Hypothalamus (tissue), 51 donors: ENCODE results near the gene GLT8D2.

Experiments used
- DNase-seq, 51 donors: peaks; one replicate each; lab custom pipeline; 2025; lab: John Stamatoyannopoulos, UW

The GLT8D2 gene

GRCh38 chr12:104006929-104007328, 43.1 kb downstream of the GLT8D2 start:
- DNase-seq = no peak

GRCh38 chr12:104003596-104003995, 46.4 kb downstream of the GLT8D2 start:
- DNase-seq = no peak

- DNase-seq = no peak
Observed at GRCh38 chr12:104002686-104003085, 47.3 kb downstream of the GLT8D2 start.

GRCh38 chr12:104000807-104001434, 49.1 kb downstream of the GLT8D2 start:
- DNase-seq = no peak

GRCh38 chr12:103998976-103999375, 51.0 kb downstream of the GLT8D2 start:
- no peak for DNase-seq

- no peak for DNase-seq
Observed at GRCh38 chr12:103997286-103997900, 52.6 kb downstream of the GLT8D2 start.

GRCh38 chr12:103996595-103996994, 53.4 kb downstream of the GLT8D2 start:
- no peak for DNase-seq

GRCh38 chr12:103994235-103994634, 55.8 kb downstream of the GLT8D2 start:
- no peak for DNase-seq

- no peak for DNase-seq
Observed at GRCh38 chr12:103986829-103987228, 63.2 kb downstream of the GLT8D2 start.

GRCh38 chr12:103978384-103978982, 71.5 kb downstream of the GLT8D2 start:
- DNase-seq = no peak

- DNase-seq = no peak
Observed at GRCh38 chr12:103975368-103975767, 74.6 kb downstream of the GLT8D2 start.

GRCh38 chr12:103973909-103974308, 76.1 kb downstream of the GLT8D2 start:
- DNase-seq = no peak

- no peak for DNase-seq
Observed at GRCh38 chr12:103969391-103969790, 80.6 kb downstream of the GLT8D2 start.

- DNase-seq = no peak
Observed at GRCh38 chr12:103966736-103967135, 83.3 kb downstream of the GLT8D2 start.

GRCh38 chr12:103965590-103966504, 84.1 kb downstream of the GLT8D2 start, which contains the start of gene TDG:
Gene TDG (plus strand): TSS chr12:103965872. CDS start chr12:103966038, 166 bp downstream.
- DNase-seq = peak; percentile 89 to 99 (median 97)

- no peak for DNase-seq
Observed at GRCh38 chr12:103965255-103965589, 84.8 kb downstream of the GLT8D2 start.

- no peak for DNase-seq
Observed at GRCh38 chr12:103964805-103965204, 85.2 kb downstream of the GLT8D2 start.

GRCh38 chr12:103962493-103962892, 87.5 kb downstream of the GLT8D2 start:
- DNase-seq = no peak

GRCh38 chr12:103960616-103961227, 89.3 kb downstream of the GLT8D2 start:
- DNase-seq = no peak

GRCh38 chr12:103958621-103959020, 91.4 kb downstream of the GLT8D2 start:
- no peak for DNase-seq
